Effector CD8-positive, alpha-beta T cell (primary cell): ENCODE measurements around the gene THAP11.

ENCODE experiments used
- DNase-seq: peaks from one replicate; lab custom pipeline; 2025; lab: John Stamatoyannopoulos, UW
- total RNA-seq, 4 experiments: gene quantifications; one replicate each; lab custom pipeline; 2026; lab: John Stamatoyannopoulos, UW

THAP11 gene
- total RNA-seq, result 75.2 to 102 (median 88.2) reads per million in 4 experiments

DNA sequence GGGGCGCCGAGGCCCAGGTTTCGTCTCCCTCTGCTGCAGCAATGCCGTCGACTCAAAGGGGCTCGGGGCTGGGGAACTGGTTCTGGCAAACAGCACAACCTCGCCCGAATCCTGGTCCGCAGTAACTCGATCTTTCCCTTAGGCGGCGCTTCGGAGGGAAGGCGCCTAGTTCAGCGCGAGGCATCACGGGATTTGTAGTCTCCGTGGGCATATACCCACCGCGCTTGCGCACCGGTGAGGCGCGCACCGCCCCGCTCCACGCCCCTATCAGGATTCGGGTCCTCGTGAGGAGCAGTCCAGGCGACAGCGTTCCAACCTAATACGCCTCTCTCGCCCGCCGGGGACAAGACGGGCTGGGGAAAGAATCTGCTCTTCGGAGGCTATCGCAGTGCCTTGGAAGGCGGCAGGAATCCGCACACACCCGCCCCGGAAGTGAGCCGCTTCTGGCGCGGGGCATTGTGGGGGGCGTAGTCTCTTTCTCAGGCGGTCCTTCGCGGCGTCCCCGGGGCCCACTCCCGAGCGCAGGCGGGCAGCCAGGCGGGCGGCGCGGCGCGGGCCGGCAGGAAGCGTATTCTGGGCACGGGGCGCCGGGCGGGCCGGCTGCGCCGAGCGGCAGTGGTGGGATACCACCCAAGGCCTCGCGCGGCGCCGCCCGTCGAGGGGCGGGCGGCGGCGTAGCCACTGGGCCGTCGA is at the start of gene THAP11:
TSS of gene THAP11 (plus strand) at position 505 of the 693 bp plus-strand sequence. CDS start 235 bp downstream, outside the sequence.
- peak; percentile 92 for DNase-seq

DNA sequence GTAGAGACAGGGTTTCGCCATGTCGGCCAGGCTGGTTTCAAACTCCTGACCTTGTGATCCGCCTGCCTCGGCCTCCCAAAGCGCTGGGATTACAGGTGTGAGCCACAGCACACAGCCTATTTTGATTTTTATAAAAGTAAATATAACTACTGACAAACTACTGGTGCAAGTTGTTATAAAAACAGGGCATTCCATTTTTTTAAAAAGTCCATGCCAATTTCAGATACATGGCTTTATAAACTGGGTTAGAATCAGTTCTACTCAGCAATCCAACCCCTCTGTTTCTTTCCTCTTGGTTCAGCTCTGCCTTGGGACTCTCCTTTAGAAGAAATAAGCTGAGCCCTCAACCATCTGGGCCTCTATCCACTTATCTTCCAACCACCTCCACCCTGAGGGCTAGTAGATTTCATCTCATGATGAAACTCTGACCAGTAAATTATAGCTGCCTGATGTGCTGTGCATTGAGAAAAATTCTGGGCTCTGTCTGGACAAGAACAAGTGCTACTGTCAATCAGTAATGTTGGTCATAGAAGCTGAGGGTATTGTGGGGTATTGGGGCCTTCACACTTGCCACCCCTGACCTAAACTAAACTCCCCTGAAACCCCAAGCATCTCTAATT is 45.9 kb upstream of the THAP11 start:
- no peak for DNase-seq

DNA sequence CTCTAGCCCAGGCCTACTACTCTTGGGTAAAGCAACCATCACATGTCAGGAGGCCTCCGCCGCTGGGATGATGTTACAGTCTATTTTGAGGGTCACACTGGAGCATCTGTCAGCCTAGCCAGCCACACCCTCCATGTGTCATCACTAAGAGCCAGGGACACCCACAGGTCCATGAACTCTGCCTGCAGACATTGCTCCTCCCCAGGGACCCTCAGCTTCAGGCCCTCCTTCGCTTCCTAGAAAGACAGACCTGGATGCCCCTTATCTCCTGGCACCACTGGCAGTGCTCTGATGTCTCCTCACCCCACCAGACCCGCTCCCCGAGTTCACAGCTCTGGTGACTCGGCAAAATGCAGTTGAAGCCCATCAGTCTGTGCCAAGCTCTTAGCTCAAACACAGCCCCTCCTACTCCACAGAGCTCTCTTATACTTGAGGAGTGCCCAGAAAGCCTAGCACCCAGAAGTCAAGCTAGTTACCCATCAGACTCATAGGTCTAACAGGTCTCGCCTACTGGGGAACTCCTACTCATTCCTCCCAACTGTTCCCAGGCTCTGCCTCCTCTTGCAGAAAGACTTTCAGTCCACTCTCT is 41.7 kb upstream of the THAP11 start:
- DNase-seq, result no peak

DNA sequence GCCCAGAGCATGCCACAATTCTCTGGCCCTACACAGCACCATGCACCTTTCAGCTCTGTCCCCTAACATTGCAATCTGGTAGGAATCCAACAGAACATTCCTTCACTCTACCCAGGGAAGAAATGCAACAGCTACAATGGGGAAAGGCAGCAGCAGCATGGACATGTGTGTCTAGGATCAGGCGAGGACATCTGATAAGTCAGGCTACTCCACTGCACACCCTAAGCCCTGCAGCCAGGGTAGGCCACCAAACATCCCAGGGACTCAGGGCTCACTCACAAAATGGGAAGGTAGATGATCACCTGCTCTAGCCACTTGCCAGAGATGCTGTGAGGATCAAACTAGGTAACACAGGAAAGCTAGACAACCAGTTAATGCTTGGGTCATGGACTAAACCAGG is 40.9 kb upstream of the THAP11 start:
- no peak for DNase-seq

DNA sequence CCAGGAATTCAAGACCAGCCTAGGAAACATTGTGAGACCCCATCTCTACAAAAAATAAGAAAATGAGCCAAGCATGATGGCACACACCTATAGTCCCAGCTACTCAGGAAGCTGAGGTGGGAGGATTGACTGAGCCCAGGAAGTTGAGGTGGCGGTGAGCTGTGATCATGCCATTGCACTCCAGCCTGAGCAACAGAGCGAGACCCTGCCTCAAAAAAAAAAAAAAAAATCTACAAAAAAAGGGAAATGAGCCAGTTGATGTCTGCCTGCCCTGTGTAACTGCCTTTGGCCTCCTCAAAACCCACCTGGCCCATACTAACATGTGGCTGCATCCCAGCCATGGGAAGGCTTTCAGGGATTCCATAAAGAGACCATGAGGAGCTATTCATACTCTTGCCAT is 40.2 kb upstream of the THAP11 start:
- DNase-seq, result no peak

DNA sequence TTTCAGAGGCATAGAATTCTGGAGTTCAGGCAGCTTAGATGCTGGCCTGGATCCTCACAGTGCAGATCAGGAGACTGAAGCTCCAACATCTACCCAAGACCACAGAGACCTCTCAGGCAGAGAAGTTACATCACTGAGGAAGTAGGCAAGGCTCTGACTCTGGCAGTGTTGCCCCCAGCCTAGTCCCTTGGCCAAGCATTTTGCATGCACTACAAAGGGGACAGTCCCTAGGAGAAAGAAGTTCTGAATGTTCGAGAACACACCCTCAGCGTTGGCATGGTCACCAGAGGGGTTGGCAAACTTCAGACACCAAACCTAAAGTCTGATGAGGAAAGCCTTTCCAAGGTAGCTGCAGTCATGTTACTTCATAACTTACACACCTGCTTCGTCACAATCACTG is 38.2 kb upstream of the THAP11 start:
- no peak for DNase-seq

DNA sequence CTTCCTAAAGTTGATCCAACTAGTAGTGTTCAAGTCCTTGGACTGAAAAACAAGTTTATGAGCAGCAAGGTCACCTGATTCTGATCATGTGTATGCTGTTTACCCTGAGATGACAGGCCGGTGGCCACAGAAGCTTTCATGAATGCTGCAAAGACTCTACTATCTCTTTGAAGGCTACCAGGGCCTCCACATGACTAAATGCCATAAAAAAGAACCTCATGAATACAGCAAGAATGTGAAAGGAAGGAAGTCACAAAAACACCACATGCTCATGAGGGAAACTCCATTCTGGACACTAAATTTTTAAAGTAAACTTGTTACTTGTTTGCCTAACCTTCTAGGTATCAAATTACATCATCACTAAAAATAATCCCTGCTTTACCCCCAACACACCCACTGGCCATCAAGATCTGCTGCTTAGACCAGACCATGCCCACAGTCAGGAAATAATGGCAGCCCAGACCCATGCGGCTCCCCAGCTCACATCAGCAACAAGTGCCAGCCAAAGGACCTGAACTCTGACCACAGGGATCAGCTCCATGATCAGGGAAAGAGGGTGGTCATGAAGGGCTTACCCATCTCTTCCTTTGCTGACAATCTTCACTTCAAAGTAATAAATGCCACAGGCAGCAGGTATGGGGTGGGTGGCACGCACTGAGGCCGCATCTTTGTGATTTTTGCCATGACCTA is 37.1 kb upstream of the THAP11 start:
- DNase-seq, result no peak

DNA sequence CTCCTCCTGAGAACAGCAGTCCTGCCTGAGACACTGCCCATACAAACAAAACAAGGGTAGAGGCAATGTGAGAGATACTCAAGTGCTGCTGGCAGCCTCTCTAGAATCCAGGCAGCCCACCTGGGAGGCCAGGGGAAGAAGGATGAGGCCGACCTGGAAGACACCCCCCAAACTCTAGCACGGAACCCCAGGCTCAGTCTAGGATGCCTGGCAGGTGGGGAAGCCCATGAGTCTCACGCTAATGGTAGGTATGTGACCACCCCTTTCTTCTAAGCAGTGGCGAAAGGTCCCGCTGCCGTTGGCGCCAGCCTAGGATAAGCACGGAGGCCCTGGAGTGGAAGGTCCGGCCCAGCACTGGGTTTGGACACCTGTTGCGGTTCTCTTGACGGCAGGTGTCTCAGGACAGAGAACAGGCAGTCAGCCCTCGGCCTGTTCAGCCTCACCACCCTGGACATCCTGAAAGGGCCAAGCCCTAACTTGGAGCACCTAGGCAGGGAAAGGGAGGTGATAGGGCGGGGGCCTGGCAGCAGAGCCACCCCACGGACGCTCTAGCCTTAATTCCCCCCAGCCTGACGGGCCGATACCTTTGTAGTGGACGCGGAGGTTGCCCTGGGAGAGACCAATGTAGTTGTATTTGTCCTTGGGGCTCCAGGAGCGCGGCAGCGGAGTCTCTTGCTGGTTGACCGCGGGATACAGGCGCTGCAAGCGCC is 36.2 kb upstream of the THAP11 start:
- no peak for DNase-seq

DNA sequence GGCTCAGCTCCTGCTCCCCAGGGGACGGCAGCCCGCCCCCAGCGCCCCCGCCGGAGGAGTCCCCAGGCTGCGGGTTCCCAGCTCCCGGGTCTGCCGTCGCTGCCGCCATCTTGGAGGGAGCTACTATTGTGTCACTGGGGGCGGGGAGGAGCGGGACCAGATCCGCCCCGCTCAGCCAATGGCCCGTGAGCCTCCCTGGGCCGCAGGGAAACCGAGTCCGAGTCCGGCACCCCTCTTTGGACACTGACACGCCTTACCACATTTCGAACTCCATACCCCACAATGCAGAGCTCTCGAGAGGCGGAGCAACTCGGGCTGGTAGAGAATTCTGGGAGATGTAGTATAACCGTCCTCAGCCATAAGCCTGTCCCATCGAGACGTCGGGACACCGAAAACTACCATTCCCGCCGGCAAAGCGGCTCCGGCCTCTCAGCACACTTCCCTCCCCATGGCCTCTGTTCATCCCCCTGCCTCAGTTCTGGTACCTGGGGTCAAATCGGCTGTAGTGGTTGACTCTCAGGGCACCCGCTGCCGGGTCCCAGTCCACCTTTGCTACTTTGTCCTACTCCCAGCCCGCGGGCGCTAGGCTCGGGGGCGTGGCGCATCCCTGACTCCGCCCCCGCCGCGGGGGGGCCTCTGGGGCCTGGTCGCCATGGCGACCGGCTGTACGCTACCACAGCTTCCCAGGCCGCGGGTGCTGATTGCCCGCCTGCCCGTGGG is 35.5 kb upstream of the THAP11 start, which contains the start of the genes RANBP10 and TSNAXIP1:
TSS of gene RANBP10 (minus strand) at position 133 of the 720 bp plus-strand sequence. CDS start at position 109, 24 bp downstream.
TSS of gene TSNAXIP1 (plus strand) at position 462 of the 720 bp plus-strand sequence. CDS start 261 bp downstream, outside the sequence.
- peak; percentile 92 for DNase-seq

DNA sequence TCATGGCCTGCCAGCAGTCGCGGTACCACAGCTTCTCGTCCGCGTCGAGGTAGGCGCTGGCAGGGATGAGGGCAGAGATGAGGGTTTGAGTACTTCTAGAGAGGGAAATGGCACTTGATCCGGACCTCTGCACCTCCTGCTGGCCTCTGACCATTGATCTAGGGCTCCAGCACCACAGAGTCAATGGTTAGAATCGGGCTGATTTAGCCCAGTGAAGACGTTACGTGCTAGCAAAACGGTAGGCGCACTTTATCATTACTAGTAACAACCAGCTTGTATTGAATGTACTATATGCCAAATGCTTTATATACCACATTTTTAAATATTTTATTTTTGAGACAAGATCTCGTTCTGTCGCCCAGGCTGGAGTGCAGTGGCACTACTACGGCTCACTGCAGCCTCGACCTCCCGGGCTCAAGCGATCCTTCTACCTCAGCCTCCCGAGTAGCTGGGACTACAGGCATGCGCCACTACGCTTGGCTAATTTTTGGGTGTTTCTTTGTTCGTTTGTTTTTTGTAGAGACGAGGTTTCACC is 34.9 kb upstream of the THAP11 start:
- DNase-seq, result no peak

DNA sequence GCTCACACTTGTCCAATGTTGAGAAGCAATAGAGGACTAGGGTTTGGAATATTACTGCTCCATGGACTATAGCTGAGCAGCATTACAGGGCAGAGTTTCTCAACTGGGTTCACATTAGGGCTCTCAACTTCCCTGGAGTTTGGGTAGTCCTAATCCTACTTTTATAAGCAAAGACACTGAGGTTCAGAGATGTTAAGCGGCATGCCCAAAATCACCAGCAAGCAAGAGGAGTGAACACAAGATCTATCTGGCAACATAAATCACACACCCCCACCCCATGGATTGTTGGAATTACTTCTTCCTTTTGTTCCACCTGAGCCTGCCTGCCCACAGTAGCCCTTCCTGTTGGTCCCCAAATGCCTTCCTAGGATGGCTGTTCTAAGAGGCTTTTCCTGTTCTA is 30.2 kb upstream of the THAP11 start:
- no peak for DNase-seq

DNA sequence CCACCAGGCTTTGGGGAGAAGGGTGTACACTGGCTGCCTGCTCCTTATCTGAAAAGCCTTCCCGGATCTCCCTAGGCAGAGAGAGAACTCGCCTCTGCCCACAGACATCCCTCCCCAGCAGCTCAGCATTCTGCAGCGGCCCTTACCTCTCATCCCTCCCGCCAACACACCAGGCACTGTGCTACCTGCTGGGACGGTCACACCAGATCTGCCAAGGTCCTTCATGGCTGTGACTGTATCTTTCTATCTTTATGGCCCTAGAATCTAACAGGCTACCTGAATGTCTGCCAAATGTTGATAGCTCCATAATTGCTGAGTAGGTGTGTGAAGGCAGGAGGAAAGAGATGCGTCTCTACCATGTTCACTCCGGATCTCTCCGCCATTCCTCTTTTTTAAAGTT is 27.6 kb upstream of the THAP11 start:
- DNase-seq, result no peak

DNA sequence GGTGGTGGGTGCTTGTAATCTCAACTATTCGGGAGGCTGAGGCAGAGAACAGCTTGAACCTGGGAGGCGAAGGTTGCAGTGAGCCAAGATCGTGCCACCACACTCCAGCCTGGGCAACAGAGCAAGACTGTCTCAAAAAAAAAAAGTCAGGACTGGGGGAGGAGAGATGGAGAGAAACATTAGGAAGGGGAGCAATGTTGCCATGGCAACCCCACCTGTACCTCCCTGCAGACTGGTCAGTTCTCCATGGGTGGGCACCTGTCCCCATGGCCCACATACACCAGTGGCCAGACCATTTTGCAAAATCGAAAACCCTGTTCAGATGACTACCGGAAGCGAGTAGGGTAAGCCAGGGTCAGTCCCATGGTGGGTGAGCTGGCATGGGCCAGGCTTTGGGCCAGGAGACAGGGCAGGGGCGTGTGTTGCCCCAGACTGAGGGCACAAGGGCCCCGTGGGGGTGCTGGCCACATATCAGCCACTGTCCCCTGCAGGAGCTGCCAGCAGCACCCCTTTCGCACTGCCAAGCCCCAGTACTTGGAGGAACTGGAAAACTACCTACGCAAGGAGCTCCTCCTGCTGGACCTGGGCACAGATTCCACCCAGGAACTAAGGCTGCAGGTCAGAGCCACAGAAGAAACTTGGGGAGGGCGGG is 21.4 kb upstream of the THAP11 start:
- no peak for DNase-seq

DNA sequence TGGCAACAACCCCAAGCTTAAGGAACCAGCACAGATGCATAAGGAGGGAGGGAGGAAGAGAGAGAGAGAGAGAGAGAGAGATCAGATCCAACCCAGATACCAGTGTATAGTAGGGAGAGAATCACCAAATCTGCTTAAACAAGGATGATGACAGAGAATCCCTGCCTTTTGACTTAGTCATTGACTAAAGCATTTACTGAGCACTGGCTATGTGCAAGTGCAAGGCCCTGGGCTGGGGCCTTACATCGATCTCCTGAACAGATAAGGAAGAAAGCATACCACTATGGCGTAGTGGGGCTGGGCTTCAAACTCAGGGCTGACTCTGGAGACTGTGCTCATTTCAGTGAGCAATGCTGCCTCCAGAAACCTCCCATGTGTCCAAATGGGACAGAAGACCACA is 19.6 kb upstream of the THAP11 start:
- DNase-seq, result no peak

DNA sequence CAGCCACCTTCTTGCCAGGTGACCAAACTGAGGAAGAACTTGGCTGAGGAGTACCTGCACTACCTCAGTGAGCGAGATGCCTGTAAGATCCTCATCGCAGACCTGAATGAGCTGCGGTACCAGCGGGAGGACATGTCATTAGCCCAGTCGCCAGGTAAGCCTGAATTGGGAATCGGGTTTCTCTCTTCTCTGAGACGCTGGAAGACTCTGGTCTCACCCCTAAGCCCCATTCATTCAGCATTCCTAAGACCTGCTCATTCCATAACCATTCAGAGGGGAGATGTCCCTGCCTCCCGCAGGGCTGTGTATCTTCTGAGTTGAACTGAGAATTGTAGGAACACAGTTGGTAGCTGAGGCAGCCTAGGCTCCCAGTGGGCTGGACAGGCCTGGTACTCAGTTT is 17.0 kb upstream of the THAP11 start:
- DNase-seq, result no peak

DNA sequence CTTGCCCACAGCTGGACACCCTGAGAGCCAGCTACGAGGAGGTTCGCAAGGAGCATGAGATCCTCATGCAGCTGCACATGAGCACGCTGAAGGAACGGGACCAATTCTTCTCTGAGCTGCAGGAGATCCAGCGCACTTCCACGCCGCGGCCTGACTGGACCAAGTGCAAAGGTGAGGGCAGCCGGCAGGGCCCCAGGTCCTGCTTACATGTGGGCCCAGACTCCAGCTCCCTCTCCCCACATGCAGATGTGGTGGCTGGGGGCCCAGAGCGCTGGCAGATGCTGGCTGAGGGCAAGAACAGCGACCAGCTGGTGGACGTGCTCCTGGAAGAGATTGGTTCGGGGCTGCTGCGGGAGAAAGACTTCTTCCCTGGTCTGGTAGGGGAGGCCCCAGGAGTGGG is 16.2 kb upstream of the THAP11 start:
- DNase-seq, result no peak

DNA sequence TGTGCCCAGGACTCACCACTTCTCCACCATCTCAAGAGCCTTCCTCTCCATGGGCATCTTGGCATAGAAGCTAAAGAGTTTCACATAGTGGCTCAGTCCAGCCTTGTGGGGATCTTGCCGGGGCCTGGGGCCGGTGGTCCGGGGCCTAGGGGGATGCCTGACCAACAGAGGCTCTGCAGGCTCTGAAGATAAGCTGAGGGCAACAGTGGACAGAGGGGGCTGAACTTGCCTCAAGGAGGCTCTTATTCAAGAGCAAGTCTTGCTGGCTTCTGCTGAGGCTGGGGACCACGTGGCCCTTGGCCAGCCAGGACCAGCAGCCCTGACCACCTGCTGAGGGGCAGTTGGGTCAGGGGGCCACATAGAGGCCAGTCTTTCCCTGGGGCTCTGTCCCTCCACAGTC is 13.5 kb upstream of the THAP11 start:
- no peak for DNase-seq

DNA sequence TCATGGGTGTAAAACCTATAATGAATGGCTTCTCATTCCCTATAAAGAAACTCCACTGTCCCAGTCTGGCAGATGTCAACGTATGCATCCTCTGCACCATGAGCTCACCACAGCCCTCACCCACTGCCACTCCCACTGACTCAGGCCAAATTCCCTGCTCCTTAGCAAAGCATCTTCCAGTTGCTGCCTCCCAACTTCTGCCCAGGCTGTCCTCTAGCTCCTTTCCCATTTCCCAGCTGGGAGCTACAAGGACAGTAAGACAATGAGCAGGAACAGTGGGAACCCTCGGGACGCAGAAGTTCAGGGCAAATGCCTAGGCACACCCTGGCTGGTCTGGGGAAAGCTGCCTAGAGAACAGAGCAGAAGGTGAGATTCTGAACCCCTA is 9.1 kb upstream of the THAP11 start:
- DNase-seq, result no peak

DNA sequence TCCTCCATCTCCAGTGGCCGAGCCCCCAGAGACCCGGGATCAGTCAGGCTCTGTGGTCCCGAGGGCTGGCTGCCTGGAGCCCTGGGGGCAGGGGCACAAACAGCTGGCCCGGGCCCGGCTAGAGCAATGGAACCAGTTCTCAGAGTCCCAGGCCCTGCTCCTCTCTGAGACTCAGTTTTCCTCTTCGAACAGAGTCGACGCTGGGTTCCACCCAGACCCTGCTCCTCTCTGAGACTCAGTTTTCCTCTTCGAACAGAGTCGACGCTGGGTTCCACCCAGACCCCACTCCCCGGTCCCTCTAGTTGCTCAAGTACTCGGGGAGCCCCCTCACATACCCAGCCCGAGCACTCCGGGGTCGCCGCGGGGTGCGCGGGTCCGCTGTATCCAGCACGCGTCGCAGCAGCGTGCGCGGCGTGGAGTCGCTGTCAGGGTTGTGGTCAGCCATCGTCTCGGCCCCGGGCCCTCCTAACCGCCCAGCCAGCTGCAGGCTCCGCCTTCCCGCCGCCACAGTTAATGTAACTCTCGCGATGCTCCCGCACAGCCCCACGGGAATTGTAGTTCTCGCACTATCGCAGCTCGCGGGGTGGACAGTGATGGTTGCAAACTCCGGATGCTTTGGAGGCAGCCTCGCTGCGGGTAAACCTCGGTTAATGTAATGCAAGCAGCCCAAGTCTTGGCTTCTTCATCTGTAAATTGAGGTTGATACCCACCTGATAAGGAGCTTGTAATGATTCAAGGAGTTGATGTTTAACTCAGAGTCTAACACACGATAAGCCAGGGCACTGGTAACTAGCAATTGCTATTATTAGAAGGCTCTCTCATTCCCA is 8.5 kb upstream of the THAP11 start:
- peak; percentile 88 for DNase-seq

DNA sequence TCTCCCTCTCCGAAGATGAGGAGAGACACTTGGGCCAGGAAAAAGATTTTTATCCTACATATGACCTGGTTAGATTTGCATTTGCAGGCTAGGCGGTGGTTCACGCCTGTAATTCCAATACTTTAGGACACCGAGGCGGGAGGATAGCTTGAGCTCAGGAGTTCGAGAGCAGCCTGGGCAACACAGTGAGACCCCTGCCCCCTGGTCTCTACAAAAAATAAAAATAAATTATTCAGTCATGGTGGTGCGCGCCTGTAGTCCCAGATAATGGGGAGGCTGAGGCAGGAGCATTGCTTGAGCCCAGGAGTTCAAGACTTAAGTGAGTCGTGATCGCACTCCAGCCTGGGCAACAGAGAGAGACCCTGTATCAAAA is 7.9 kb upstream of the THAP11 start:
- no peak for DNase-seq
